ENCODE results near the gene SLK.

SLK gene

GRCh38 chr10:104034401-104035193 lies 67.7 kb downstream of the SLK start:
- DNase-seq = no peak

DNA sequence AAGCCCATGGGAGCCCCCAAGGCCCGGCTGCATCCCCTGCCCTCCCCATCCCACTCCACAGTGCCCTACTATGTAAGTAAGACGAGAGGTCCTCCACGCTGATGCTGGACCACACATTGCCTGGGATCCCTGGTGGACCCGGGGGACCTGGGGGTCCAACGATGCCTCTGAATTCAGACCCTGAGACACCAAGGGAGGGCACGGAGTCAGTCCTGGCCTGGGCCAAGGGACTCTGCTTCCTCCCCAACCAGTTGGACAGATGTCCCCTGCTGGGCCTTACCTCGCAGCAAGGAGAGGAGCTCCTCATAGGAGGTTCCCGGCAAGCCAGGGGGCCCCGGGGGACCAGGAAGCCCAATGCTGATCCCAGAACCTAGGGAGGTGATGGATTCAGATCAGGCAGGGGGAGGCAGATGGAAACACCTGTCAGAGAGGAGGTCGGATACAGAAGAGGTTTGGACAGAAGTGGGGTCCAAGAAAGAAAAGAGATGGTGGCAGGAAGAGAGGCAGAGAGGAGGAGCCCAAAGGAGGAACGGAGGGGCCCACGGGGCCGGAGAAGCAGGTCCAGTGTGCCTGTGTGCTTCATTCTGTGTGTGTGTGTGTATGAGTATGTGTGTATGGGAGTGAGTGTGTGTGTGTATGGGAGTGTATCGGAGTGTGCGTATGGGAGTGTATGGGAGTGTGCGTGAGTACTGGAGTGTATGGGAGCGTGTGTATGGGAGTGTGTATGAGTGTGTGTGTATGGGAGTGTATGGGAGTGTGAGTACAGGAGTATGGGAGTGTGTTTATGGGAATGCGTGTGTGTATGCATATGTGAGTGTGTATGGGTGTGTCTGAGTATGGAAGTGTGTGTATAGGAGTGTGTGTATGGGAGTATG lies 68.5 kb downstream of the SLK start:
- DNase-seq = no peak

DNA sequence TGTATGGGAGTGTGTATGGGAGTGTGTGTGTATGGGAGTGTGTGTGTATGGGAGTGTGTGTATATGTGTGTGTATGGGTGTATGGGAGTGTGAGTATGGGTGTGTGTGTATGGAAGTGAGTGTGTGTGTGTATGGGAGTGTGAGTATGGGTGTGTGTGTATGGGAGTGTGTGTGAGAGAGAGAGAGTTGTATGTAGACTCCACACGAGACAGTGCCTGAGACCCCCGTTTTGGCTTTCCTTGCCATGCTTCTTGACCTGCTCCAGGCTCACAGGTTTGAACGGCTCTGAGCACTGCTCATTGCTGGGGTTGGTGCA lies 69.1 kb downstream of the SLK start:
- DNase-seq = no peak

- DNase-seq = no peak
These were observed 69.7 kb downstream of the SLK start for GRCh38 chr10:104036518-104037260.

GRCh38 chr10:104037261-104037951 lies 70.5 kb downstream of the SLK start:
- DNase-seq = no peak

DNA sequence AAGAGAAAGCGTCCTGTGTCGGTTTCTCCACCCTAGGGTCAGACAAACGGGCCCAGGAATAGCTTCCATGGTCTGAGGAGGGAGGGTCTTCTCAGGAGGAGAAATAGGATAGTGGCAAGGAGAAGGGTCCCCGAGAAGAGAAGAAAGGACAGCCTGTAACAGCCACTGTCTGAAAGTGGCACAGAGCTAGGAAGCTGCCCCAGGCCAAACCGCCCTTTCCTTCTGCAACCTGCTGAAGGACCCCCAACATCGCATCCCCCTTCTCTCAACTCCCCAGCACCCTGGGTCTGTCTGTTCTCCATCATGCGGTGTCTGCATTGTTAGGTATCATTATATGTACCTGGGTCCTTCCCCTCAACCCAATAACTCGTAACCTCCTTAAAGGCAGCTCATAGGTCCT lies 71.6 kb downstream of the SLK start:
- no peak for DNase-seq

- DNase-seq = no peak
These were observed 72.2 kb downstream of the SLK start for GRCh38 chr10:104038958-104039752.

- DNase-seq = no peak
These were observed 73.4 kb downstream of the SLK start for GRCh38 chr10:104040382-104040781.

GRCh38 chr10:104040862-104041789 lies 74.2 kb downstream of the SLK start:
- DNase-seq = no peak

DNA sequence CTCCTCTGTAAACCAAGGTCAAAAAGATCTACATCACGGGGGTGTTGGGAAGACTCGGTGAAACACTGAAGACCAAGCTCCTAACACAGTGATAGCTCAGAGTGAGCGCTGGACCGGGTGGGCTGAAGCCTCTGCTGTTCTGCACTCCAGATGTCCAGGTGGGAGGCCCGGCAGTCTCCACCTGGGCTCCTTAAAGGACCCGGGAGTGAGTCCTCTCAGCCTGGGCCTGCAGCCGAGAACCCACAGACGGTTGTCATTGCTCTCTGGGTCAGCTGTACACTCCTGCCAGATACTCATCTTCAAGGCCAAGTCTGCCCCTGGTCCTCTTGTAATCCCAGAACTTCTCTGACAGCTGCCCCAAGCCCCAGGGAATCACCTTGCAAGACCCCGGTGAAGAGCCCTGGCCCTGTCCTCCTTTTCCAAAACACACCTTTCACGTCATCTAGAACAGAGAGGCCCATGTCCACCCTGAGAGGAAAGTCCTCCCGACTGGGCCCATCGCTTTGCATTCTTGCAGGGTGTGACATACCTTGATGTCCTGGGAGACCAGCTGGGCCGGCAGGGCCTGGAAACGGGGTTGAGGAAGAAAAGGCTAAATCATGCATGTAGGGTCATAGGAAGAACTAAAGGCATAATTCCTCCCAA lies 75.1 kb downstream of the SLK start:
- DNase-seq = no peak

DNA sequence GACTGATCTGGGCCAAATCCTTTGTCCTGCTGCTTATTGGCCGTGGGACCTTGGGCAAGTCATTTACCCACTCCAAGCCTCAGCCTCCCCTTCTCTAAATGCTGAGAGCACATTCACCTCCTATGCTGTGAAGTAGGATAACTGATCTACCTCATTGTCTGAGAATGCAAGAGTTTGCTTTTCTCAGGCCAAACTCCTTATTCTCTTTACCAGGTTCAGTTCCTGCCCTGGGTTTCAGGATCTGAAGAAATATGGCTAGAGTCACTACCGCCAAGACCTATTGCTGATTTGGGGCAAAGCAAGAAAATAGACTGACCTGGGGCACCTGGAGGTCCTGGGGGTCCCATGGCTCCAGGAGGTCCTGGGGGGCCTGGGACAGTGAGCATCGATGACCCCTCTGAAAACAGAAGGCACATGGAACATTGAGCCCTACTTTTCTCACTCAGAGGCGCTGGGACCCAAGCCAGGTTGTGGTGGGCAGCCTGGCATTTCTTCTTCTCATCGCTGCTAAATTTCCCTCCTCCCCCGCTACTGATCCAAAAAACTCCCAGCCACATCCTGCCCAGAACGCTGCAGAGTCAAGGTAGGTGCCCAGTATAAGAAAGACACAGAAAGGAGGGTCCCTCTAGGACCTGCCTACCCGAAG lies 76.4 kb downstream of the SLK start:
- no peak for DNase-seq

DNA sequence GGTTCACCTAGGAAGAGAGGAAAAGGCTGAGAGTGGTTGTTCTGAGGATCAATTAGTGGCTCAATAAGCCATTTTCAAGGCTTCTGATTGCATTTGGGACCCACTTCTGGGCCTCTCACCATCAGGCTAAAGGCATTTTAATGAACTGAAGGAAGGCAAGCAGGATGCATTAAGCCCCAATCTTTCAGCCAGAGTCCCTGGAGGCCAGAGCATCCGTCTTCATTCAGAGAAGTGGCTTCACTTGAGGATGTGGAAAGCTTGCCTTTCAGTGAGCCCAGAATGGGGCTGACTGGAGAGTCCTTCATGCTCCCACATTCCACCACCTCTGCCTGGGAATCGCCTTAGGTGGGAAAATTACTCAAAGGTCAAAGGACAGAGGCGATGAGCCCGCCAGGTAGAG lies 76.9 kb downstream of the SLK start:
- DNase-seq = no peak

- DNase-seq = no peak
These were observed 78.5 kb downstream of the SLK start for GRCh38 chr10:104045151-104046089.

DNA sequence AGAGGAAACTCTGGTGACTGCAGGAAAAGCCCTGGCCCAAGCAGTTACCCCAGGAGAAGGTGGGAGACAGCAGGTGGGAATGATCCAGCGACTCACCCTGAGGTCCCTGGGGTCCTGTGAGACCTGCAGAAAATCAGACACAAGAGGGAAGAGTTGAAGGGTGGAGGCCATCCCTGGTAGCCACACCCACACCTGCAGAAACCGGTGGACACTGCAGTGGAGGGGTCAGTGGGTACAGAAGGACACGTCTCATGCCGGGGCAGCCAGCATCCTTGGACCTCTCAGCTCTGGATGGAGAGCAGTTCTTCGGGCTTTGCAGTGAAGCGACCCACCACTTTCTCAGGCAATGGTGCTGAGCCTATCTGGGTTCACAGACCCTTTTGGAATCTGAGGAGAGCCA lies 79.7 kb downstream of the SLK start:
- no peak for DNase-seq

GRCh38 chr10:104049504-104050250 lies 82.7 kb downstream of the SLK start:
- DNase-seq = no peak

DNA sequence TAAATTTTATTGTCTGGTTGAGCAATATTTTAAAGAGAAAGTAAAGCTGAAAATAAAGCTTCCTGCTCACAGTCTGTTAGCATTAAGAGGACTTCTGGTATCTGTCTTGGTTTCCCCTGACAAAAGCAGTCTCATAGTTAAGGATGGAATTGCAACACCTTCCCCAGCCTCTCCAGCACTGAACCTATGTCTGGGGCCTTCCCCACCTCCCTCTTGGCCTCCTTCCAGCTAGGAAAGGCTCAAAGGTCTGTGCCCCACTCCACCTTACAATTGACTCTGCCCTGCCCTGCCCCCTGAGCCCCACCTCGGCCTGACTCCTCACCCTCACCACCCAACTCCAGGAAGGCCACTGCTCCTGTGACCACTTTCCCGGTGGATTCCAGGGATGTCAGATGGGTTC lies 85.5 kb downstream of the SLK start:
- no peak for DNase-seq

- DNase-seq = no peak
These were observed 86.3 kb downstream of the SLK start for GRCh38 chr10:104053201-104053600.

- DNase-seq = no peak
These were observed 87.5 kb downstream of the SLK start for GRCh38 chr10:104054430-104054829.

Measured in activated T-cell treated with anti-CD3 and anti-CD28 coated beads for 4 hours (primary cell).